Muscle of back (tissue), 11 donors: ENCODE results near the gene FOXO1. TPM values are rescaled to one million over a fixed set of nuclear protein-coding genes. Genes with fewer than 3 reads are reported as not detected.

Experiments
- DNase-seq, 3 donors: peaks; one replicate each; pipeline versions ENCODE4 v3.0.0 to v3.0.0-alpha.2; 2013
- polyA plus RNA-seq, 10 donors: library from polyadenylated mRNA; unstranded; fragments of 120-200 nt; gene quantifications; one replicate each; pipeline ENCODE4 v1.2.1, GENCODE V29; 2013; ENCODE audit not compliant: insufficient read length in 10 of 10

Gene FOXO1
- polyA plus RNA-seq, 10 donors = 11.2 to 17.1 (median 13.8) TPM

- no peak for DNase-seq
Observed at GRCh38 chr13:40611635-40612034, 54.8 kb downstream of the FOXO1 start.

- DNase-seq = no peak
Observed at GRCh38 chr13:40611004-40611403, 55.4 kb downstream of the FOXO1 start.

- DNase-seq = no peak
Observed at GRCh38 chr13:40609972-40610726, 56.3 kb downstream of the FOXO1 start.

GRCh38 chr13:40608308-40608707 lies 58.1 kb downstream of the FOXO1 start:
- DNase-seq = no peak

- DNase-seq = no peak
Observed at GRCh38 chr13:40605573-40605972, 60.9 kb downstream of the FOXO1 start.

GRCh38 chr13:40604135-40604534 lies 62.3 kb downstream of the FOXO1 start:
- DNase-seq = no peak

GRCh38 chr13:40600149-40600751 lies 66.2 kb downstream of the FOXO1 start:
- DNase-seq = no peak

GRCh38 chr13:40599747-40600146 lies 66.7 kb downstream of the FOXO1 start:
- DNase-seq = no peak

- no peak for DNase-seq
Observed at GRCh38 chr13:40599124-40599523, 67.3 kb downstream of the FOXO1 start.

- no peak for DNase-seq
Observed at GRCh38 chr13:40598569-40598968, 67.9 kb downstream of the FOXO1 start.

GRCh38 chr13:40597735-40598365 lies 68.6 kb downstream of the FOXO1 start:
- no peak for DNase-seq

GRCh38 chr13:40596484-40596883 lies 70.0 kb downstream of the FOXO1 start:
- no peak for DNase-seq

GRCh38 chr13:40595693-40596092 lies 70.7 kb downstream of the FOXO1 start:
- DNase-seq = no peak

- DNase-seq = no peak
Observed at GRCh38 chr13:40592035-40592434, 74.4 kb downstream of the FOXO1 start.

- DNase-seq = no peak
Observed at GRCh38 chr13:40591091-40591490, 75.3 kb downstream of the FOXO1 start.

GRCh38 chr13:40590112-40590862 lies 76.2 kb downstream of the FOXO1 start:
- peak in 2 of 3 donors; percentile 13 to 17 for DNase-seq

- DNase-seq = peak; percentile 69 to 85 (median 74)
Observed at GRCh38 chr13:40589285-40590109, 76.9 kb downstream of the FOXO1 start.

- no peak for DNase-seq
Observed at GRCh38 chr13:40588101-40588500, 78.3 kb downstream of the FOXO1 start.

- DNase-seq = peak in 1 of 3 donors; percentile 27
Observed at GRCh38 chr13:40586886-40587565, 79.4 kb downstream of the FOXO1 start.

- no peak for DNase-seq
Observed at GRCh38 chr13:40585911-40586471, 80.5 kb downstream of the FOXO1 start.
